ENCODE data around the gene PARL. TPM values are rescaled to one million over a fixed set of nuclear protein-coding genes. Genes with fewer than 3 reads are reported as not detected.

Gene PARL, protein sequence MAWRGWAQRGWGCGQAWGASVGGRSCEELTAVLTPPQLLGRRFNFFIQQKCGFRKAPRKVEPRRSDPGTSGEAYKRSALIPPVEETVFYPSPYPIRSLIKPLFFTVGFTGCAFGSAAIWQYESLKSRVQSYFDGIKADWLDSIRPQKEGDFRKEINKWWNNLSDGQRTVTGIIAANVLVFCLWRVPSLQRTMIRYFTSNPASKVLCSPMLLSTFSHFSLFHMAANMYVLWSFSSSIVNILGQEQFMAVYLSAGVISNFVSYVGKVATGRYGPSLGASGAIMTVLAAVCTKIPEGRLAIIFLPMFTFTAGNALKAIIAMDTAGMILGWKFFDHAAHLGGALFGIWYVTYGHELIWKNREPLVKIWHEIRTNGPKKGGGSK
- 41.6 TPM for polyA plus RNA-seq (2013, experiment 1 of 2; ENCODE audit: insufficient read length)
- 44.4 TPM for polyA plus RNA-seq (2013, experiment 2 of 2; ENCODE audit: insufficient read length)

GRCh38 chr3:183884427-183885296 lies at the start of gene PARL:
Gene PARL (minus strand): TSS chr3:183884880. CDS start chr3:183884846, 34 bp downstream.
- peak; percentile 88 for DNase-seq

DNA sequence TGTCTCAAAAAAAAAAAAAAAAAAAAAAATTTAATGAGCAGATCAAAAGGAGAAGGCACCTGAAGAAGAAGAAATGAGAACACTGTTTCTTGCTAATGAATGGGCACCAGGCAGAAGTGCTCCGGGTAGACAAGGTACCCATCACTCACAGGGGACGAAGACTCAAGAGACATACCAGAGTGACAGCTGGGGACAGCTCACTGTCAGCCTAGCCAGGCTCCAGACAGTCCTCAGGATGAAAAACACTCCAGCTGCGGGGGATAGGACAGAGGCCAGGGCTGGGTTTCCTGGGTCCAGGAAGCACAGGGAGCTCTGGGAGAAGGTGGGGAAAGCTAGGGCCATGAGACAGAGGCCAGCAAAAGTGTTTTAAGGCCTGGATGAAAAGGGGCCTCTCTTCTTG lies 48.5 kb upstream of the PARL start:
- no peak for DNase-seq

- DNase-seq, result no peak
Observed at GRCh38 chr3:183931881-183932280, 47.2 kb upstream of the PARL start.

DNA sequence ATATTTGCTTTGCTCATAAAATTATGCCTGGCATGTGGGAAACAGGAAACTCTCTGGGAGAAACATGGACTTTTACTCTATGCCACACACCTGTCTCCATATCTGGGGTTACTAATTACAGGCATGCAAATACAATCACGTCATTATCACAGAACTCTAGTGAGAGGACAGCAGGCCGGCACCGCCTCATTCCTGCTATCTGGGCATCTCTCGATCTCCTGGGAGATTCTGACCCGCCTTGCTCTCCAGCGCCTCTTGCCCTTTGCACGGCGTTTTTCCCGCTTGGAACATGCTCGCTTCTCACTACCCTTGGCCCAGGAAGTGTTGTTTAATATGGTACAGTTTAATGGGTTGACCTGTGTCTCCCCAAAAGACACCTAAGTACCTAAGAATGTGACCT lies 45.4 kb upstream of the PARL start:
- no peak for DNase-seq

- DNase-seq, result no peak
Observed at GRCh38 chr3:183927059-183927458, 42.4 kb upstream of the PARL start.

DNA sequence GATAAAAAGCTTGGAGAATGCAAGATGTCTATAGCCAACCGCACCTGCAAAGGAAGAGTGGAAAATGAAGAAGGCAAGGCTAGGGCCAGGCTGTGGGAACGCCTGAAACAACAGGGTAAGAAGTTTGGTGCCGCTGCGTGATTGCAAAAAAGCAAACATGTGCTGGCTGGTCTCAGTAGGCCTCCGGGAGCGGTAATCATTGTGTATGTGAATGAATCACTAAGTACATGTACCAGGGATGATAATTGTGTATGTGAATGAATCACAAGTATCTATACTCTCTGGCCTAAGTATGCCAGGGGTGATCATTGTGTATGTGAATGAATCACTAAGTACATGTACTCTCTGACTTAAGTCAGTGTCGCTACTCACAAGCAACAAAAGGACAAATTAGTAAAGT lies 40.3 kb upstream of the PARL start:
- DNase-seq, result peak; percentile 29

GRCh38 chr3:183924543-183924942 lies 39.9 kb upstream of the PARL start:
- no peak for DNase-seq

DNA sequence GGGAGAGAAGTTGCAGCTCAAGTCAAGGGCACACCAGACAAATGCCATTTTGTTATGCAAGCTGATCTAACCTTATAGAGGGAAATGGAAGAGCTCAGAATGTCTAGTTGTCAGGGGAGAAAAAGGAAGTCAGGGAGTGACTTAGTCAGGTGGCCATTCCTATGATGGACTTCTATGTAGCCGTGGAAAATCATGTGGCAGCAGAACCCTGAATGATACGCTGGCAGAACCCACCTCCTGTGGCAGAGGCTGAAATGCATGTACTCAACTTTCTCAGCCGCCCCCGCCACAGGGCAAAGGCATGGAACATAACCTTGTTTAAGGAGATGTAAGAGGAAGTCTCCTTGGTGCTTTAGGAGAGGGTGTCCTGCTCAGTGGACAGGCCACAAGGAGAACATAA lies 37.7 kb upstream of the PARL start:
- DNase-seq, result no peak

- no peak for DNase-seq
Observed at GRCh38 chr3:183921096-183921495, 36.4 kb upstream of the PARL start.

GRCh38 chr3:183920416-183920815 lies 35.7 kb upstream of the PARL start:
- no peak for DNase-seq

- DNase-seq, result no peak
Observed at GRCh38 chr3:183918178-183918577, 33.5 kb upstream of the PARL start.

GRCh38 chr3:183917776-183918175 lies 33.1 kb upstream of the PARL start:
- no peak for DNase-seq

- DNase-seq, result no peak
Observed at GRCh38 chr3:183914856-183915255, 30.2 kb upstream of the PARL start.

DNA sequence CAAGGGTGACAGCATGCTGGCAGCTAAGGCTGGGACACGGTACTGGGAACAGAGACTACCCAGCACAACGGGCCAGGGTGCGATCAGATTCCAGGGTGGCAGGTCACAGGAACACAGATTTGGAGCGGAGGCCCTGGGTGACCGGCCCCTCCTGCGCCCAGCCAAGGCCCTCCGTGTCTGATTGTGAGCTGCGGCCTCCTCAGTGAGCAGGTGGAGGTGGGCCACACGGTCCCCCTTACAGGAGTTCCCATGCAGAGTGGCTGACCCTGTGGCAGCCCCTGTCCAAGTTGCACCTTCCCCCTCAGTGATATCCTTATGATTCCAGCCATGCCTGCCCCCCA lies 28.9 kb upstream of the PARL start:
- DNase-seq, result no peak

DNA sequence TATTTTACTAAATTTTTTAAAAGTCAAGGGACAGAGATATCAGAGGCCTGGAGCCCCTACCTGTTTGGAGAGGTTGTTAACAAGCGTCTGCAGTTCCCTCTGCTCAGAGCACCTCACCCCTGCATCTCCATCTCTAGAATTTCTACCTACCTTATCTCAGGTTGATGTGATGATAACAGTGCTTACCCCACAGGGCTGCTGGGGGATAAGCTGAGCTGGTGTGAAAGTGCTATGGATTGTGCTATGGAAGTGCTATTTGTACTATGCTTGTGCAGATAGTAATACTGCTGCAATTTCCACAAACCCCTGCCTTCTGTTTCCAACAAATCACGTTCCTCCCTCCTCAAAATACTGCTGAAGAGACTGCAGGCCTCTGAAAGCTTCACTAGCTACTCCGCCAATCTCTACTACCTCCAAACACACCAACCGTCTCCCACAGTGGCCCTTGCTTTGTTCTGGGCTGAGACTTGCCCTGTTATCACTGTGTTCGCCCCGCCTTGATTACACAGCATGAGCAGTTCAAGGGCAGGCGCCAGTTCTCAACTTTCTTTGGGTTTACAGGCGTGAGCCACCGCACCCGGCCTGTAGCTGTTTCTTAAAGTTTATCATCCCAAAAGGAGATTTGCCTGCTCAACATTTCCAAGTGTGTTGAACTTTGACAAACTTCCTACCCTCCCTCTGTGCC lies 28.4 kb upstream of the PARL start:
- no peak for DNase-seq

- DNase-seq, result no peak
Observed at GRCh38 chr3:183911763-183912506, 27.3 kb upstream of the PARL start.

GRCh38 chr3:183911087-183911486 lies 26.4 kb upstream of the PARL start:
- no peak for DNase-seq

DNA sequence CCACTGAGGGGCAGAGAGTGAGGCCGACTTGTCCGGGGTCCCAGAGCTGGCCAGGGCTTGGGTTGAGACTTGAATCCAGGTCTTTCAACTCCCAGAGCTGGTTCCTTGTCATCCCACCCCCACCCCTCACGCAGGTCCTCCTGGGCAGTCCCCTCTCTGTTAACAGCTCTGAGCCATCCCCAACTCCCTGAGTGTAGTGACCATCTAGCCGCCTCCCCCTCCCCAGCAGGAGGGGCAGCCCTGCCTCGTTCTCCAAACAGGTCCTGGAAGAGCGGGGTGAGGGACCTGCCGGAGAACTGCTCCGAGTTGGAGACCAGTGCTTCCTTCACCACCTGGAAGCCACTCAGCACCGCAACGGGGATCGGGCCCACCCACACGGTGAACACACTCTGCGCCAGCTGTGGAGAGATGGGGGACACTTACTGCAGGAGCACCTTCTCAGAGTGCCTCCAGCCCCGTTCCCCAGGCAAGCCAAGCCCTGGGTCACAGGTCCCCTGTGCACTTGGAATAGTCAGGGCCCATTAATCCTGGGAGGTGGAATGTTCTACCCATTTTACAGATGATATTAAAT lies 24.4 kb upstream of the PARL start:
- DNase-seq, result no peak

- no peak for DNase-seq
Observed at GRCh38 chr3:183907911-183908331, 23.2 kb upstream of the PARL start.

DNA sequence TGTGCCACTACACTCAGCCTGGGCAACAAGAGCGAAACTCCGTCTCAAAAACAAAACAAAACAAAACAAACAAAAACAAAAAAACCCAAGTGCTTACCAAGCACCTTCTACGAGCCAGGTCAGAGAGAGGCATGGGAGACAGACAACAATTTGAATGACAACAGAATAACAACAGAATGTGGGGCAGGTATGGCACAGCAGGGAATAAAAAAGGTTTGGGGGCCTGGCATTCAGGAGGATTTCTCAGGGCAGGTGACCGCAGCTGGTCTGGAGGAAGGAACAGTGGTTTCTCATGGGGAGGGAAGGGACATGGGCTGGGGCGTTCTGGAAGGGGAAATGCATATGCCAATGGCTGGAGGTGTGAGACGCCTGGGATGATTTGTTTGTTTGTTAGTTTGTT lies 22.5 kb upstream of the PARL start:
- no peak for DNase-seq

GRCh38 chr3:183906234-183906921 lies 21.7 kb upstream of the PARL start:
- no peak for DNase-seq
